Left colon (tissue), 2 donors: ENCODE results near the gene FADS6. TPM values are rescaled to one million over a fixed set of nuclear protein-coding genes. Genes with fewer than 3 reads are reported as not detected.

Source experiments
- ATAC-seq: fragments of 200-7000 bp; cut with Tn5 transposase; one replicate; pipeline ENCODE4 v1.9.1; 2020; ENCODE audit warnings: mild to moderate bottlenecking, moderate library complexity
- DNase-seq, 2 donors: peaks; one replicate each; pipeline ENCODE4 v3.0.0-alpha.2; 2020
- intact Hi-C, 2 donors: fragments of 100-400 bp; cut with DNase I in 1 of 2; cut with micrococcal nuclease in 1 of 2; formaldehyde crosslinking; loops; one replicate each; pipeline versions ENCODE4 v1.11.2 to v1.14.0; 2022; cut with DNase I, micrococcal nuclease
- long read RNA-seq: library from polyadenylated mRNA; unstranded; transcript quantifications from one replicate; pipeline ENCODE4 v2.0.0, GENCODE V29; 2021
- total RNA-seq, 2 donors: library from RNA; stranded (reverse); fragmentation: NEBNext Ultra II Directional; extraction: Animal tissue kit (Norgen Biotek cat#: 25700); gene quantifications; one replicate each; pipeline ENCODE4 v1.2.1, GENCODE V29; 2021
- donor health status: DM: no; HTN: no; CAD: no.
- donor health status: DM: yes; HTN: yes; CAD: no.

Gene FADS6
- total RNA-seq = 1 to 10 TPM; 1.1 to 6.4 TPM
- long read RNA-seq, partial matches to known transcripts = 2 of 3 reads
- long read RNA-seq, other reads (novel, unspliced or antisense) = 0 of 3 reads

DNA sequence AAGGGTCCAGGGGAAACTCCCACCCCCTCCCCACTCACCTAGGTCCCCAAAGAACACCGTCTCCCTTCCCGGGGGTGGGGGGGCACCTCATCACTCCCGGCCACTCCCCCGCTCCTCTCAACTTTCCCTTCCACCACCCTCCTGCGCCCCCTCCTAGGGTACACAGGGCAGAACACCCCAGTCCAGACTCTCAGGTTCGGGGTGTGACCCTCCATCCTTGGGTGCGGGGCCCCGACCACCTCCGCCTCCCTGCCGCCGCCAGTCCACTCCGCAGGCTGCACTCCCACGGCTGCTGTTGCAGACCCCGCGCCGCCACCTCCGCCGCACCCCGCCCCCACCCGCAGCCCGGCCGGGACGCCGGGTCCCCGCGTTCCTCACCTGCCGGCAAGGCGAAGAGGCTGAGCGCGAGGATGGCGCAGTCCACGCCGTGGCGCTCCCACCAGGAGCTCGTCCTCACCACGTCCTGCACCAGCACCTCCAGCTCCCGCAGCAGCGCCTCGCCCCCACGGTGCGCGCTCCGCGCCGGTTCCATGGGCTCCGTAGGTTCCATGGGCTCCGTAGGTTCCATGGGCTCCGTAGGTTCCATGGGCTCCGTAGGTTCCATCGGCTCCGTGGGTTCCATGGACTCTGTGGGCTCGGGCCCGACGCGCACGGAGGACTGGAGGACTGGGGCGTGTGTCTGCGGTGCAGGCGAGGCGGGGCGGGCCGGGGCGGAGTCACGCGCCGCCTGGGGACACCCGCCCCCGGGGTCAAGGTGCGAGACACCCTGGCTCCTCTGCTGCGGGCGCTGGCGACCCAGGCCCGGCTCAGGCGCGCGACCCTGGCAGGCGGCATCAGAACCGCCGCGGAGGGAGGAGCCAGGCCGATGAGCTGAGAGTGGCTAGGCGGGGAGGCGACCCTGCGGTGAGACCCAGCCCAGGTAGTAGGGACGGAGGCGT is at the start of gene FADS6:
Gene FADS6 (minus strand): TSS at position 660 of the 938 bp plus-strand sequence. CDS start 38 bp downstream, at position 622.
- peak in 1 of 2 donors; percentile 41 for DNase-seq
- intact Hi-C loops = no loop called here
- ATAC-seq = peak; percentile 93

GRCh38 chr17:74941128-74941725 is 47.8 kb upstream of the FADS6 start:
- intact Hi-C loops = no loop called here
- DNase-seq (no peak), ATAC-seq (no peak)

- DNase-seq (no peak), ATAC-seq (no peak)
- intact Hi-C loops = no loop called here
Measured at GRCh38 chr17:74939534-74939933, 46.1 kb upstream of the FADS6 start.

- ATAC-seq = peak; percentile 42
- DNase-seq = no peak
Measured at GRCh38 chr17:74938194-74938950, 44.9 kb upstream of the FADS6 start.

DNA sequence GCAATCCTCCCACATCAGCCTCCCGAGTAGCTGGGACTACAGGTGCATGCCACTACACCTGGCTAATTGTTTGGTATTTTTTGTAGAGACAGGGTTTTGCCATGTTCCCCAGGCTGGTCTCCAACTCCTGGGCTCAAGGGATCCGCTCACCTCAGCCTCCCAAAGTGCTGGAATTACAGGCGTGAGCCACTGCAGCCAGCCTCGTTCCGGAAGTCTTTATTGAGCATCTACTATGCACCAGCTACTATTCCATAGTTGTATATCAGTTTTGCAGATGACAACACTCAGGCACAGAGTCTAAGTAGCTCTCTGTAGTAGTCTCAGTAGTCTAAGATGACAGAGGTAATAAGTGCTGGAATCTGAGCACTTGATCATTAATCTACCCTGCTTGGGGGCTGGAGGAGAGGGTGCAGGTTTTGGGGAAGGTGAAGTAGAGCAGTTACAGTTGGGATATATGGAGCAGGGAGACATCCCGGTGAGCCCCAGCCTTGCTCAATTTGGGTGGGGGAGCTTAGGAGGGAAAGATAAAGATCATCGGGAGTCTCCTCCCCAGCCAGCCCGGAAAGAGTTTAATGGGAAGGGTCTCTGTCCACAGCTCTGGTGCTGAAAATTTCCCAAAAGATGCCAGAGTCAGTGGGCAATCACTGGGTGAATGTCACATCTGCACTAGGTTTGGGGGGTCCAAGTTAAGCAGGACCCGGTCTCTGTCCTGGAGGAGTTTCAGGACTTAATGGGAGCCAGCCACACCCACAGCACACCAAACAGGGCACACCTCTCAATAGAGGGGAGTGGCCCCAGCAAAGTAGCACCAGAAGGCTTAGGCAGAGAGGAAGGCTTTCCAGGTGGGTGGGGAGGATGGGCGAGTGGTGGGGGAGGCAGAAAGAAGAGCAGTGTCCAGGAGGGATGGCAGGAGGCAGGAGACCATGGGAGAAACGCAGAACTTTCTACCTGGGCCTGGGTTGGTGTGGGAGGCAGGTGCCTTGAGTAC is 43.9 kb upstream of the FADS6 start:
- ATAC-seq (peak; percentile 60), DNase-seq (no peak)
- intact Hi-C loops = no loop called here

More at GRCh38 chr17:74938194-74938950, 44.9 kb upstream of the FADS6 start:
- intact Hi-C loops = no loop called here

DNA sequence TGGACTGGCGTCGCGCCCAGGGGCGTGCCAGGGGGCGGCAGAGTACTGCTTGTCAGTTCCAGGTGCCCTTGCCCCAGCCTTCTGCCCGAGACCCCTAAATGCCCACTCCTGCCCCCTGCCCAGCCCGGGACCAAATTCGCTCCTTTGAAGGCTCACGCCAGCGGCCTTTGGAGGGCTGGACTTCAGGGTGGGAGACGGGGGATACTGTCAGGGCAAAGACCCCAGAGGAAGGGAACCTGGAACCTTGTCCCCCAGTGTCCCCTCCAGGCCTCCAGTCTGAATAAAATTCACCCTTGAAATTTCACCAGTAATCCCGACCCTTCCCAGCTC is 43.0 kb upstream of the FADS6 start:
- no peak for ATAC-seq

DNA sequence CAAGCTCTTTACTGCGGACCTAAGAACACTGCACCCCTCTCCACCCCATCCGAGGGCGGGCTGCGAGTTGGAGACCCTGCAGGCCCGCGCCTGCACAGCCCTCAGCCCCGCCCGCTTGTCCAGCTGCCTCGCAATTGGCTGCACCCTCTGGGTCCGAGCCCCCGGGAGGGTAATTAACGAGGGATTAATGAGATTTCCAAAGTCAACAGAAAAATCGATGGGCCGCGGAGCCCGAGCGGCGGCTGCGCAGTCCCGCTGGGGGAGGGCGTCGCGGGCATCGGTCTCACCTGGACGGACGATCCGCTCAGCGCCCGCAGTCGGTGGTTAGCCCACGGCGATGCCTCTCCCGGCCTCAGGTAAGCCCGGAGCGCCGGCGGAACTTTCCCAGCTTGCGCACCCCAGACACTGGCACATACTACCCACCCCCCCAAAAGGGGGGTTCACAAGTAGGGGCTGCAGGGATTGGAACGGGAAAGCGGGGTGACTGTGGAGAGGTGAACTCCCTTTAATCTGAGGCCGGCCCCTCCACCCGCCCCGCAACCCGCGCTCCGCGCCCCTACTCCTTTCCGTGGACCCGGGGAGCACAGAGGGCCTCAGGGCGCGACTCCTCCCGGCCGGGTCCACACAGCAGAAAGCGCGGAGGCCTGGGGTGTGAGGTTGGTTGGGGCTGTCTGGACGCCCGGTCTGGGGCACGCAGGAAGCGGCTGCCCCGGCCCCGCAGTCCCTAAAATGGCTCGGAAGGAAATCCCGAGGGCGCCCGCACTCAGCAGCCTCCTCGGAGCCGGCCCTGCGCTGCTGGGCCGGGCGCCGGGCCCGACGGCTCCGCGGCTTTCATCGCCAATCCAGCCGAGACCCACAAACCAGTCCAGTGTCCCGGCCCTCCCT is 42.4 kb upstream of the FADS6 start, which contains the start of gene OTOP3:
Gene OTOP3 (plus strand): TSS at position 314 of the 885 bp plus-strand sequence. CDS start 24 bp downstream, at position 338.
- ATAC-seq (peak; percentile 38), DNase-seq (no peak)
- intact Hi-C loops = no loop called here

More for the DNA sequence above, 43.0 kb upstream of the FADS6 start:
- intact Hi-C loops = no loop called here
- DNase-seq = no peak

GRCh38 chr17:74935048-74935447 is 41.6 kb upstream of the FADS6 start:
- intact Hi-C loops = no loop called here
- DNase-seq (no peak), ATAC-seq (no peak)

DNA sequence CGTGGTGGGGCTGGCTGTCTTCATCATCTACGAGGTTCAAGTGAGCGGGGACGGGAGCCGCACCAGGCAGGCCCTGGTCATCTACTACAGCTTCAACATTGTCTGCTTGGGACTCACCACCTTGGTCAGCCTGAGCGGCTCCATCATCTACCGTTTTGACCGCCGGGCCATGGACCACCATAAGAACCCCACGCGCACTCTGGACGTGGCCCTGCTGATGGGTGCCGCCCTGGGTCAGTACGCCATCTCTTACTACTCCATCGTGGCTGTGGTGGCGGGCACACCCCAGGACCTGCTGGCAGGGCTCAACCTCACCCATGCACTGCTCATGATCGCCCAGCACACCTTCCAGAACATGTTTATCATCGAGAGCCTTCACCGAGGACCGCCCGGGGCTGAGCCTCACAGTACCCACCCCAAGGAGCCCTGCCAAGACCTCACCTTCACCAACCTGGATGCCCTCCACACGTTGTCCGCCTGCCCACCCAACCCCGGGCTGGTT is 37.2 kb upstream of the FADS6 start:
- ATAC-seq (no peak), DNase-seq (no peak)
- intact Hi-C loops = no loop called here

DNA sequence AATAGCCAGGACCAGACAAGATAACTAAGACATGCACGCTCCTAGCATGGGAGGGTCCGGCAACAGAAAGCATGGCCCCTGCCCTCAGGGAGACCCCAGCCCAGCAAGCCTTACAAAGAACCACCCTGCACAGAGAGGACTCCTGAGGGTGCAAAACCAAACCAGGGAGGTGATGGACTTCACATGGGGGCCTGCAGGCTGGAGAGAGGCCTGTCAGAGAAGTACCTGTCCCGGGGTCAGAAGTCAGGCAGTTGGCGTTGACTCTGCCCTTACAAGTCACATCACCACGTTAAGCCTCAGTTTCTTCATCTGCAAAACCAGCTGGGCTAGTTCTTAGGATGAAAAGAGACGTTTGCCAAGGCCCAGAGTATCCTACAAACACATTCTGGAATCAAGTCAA is 35.4 kb upstream of the FADS6 start:
- DNase-seq (no peak), ATAC-seq (no peak)
- intact Hi-C loops = no loop called here

GRCh38 chr17:74925242-74925641 is 31.8 kb upstream of the FADS6 start:
- intact Hi-C loops = no loop called here
- no peak for DNase-seq
- ATAC-seq = no peak

- intact Hi-C loops = no loop called here
- ATAC-seq (peak; percentile 23), DNase-seq (no peak)
Measured at GRCh38 chr17:74924250-74924948, 31.0 kb upstream of the FADS6 start, which contains the start of gene OTOP2. Gene OTOP2, plus strand, starts transcription at chr17:74924273. Its CDS starts 360 bp downstream, at chr17:74924633.

GRCh38 chr17:74923538-74924249 is 30.3 kb upstream of the FADS6 start:
- intact Hi-C loops = no loop called here
- peak; percentile 82 for ATAC-seq
- DNase-seq = peak; percentile 41 to 84

- intact Hi-C loops = no loop called here
- no peak for DNase-seq
- peak; percentile 54 for ATAC-seq
Measured at GRCh38 chr17:74922694-74923537, 29.5 kb upstream of the FADS6 start, which contains the start of gene USH1G. Gene USH1G, minus strand, starts transcription at chr17:74923255. Its CDS starts 182 bp downstream, at chr17:74923073.

DNA sequence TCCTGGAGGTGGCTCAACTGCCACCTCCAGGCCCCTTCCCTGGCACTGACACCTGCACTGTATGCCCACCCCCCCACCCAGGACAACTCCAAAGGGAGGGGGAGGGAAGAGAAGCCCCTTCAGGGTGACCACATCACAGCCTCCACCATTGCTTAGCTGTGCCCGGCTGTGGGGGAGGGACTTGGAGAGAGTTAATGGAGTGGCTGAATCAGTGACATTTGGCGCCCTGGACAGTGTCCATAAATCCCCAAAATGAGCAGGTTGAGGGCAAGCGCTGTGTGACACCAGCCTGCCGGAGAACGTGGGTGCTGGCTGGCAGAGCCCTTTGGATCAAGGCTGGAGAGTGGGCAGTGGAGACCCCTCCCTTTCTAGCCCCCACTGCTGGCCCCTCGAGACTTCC is 28.7 kb upstream of the FADS6 start:
- intact Hi-C loops = no loop called here
- ATAC-seq (no peak), DNase-seq (no peak)
